IPS-18c (cell line): ENCODE measurements around the gene PCDHB1.
"Not testable (repeated sequence)": the region's sequence is repeated elsewhere in the genome, so short reads cannot be mapped to it uniquely, and the experiment has no call there.

Experiments
- H3K4me3 ChIP-seq: 2 replicates; pipeline ENCODE4 v1.7.0; 2013; ENCODE audit warnings: low read depth, mild to moderate bottlenecking, low read length, moderate library complexity; ENCODE audit not compliant: insufficient read depth
- H3K9me3 ChIP-seq: one replicate; pipeline ENCODE4 v1.6.1; 2013; ENCODE audit warnings: mild to moderate bottlenecking, low read length, moderate library complexity; ENCODE audit not compliant: control insufficient read depth, insufficient read depth

PCDHB1 gene

GRCh38 chr5:141040771-141041426 is 10.3 kb upstream of the PCDHB1 start:
- peak overlapping the region; percentile 73 for H3K4me3 ChIP-seq

GRCh38 chr5:141041427-141041785 is 9.8 kb upstream of the PCDHB1 start:
- H3K9me3 ChIP-seq, result no peaks in the 10 kb centered on the region
- no peak overlapping the region for H3K4me3 ChIP-seq

More at GRCh38 chr5:141040771-141041426, 10.3 kb upstream of the PCDHB1 start:
- H3K9me3 ChIP-seq, result no peaks in the 10 kb centered on the region

- Histone ChIP-seq H3K9me3 (no peaks in the 10 kb centered on the region), H3K4me3 (no peak overlapping the region)
Measured at GRCh38 chr5:141042555-141042954, 8.6 kb upstream of the PCDHB1 start.

GRCh38 chr5:141051521-141051866 is 320 bp downstream of the PCDHB1 start:
- peak overlapping the region; percentile 54 for H3K4me3 ChIP-seq

DNA sequence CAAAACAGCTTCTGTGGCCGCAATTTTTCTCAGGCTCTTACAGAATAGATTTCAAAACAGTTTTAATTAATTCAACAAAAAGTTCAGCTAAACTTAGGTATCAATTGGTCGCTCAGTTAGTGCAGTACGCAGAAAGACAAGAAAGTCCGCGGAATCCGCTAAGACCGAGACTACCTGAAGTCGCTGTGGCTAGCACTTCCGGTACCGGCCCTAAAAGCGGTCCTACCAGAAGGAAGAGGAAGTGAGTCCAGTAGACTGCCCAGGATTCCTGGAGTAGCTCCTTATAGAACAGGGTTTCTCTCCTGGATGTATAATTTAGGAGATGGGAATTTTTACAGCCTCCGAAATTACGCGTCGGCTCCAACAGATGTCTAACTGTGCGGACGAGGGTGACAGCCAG is 26.7 kb downstream of the PCDHB1 start:
- Histone ChIP-seq H3K4me3 (no peak overlapping the region), H3K9me3 (peaks cover 3% of the 10 kb centered on the region)

More at GRCh38 chr5:141051521-141051866, 320 bp downstream of the PCDHB1 start:
- no peaks in the 10 kb centered on the region for H3K9me3 ChIP-seq

GRCh38 chr5:141082228-141082627 is 31.1 kb downstream of the PCDHB1 start:
- Histone ChIP-seq H3K9me3 (peaks cover 3% of the 10 kb centered on the region), H3K4me3 (no peak overlapping the region)

DNA sequence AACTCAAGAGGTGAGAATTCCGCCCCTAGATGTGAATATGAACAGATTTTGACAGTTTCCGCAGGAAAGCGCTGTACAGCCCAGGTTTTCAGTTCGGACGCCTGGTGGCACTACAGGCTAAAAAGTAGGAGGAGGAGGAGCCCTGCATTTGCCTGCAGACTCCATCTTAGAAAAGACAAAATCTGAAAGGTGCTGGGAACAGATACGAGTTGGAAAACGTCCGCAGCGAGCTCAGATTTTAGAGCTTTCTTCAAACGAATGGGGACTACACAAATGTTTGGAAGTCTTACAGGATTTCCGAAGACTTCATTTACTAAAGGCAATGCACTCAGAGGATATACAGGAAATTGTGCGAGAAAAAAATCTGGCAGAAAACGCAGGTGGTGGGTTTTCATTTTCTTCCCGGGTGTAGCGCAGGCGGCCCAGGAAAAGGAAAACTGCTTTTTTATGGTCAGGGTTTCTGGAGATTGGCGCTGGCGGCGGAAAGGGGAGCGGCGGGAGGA is 33.4 kb downstream of the PCDHB1 start:
- Histone ChIP-seq H3K9me3 (no peaks in the 10 kb centered on the region), H3K4me3 (peak overlapping the region; percentile 41; the same call in 1 of the 2 replicates)

GRCh38 chr5:141094481-141095262 is 43.5 kb downstream of the PCDHB1 start, which contains the start of gene PCDHB2:
Gene PCDHB2, plus strand, starts transcription at chr5:141094615. Its CDS starts 176 bp downstream, at chr5:141094791.
- Histone ChIP-seq H3K4me3 (peak within 1 kb of the TSS; percentile 53), H3K9me3 (peaks cover 2% of the 10 kb centered on the region)

GRCh38 chr5:141095263-141095641 is 44.1 kb downstream of the PCDHB1 start:
- Histone ChIP-seq H3K4me3 (peak overlapping the region; percentile 53), H3K9me3 (peaks cover 2% of the 10 kb centered on the region)

DNA sequence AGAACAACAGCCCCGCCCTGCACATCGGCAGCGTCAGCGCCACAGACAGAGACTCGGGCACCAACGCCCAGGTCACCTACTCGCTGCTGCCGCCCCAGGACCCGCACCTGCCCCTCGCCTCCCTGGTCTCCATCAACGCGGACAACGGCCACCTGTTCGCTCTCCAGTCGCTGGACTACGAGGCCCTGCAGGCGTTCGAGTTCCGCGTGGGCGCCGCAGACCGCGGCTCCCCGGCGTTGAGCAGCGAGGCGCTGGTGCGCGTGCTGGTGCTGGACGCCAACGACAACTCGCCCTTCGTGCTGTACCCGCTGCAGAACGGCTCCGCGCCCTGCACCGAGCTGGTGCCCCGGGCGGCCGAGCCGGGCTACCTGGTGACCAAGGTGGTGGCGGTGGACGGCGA is 45.0 kb downstream of the PCDHB1 start:
- H3K4me3 ChIP-seq, H3K9me3 ChIP-seq: not testable (repeated sequence)

- not testable (repeated sequence) for H3K9me3 ChIP-seq, H3K4me3 ChIP-seq
Measured at GRCh38 chr5:141096586-141096985, 45.4 kb downstream of the PCDHB1 start.

DNA sequence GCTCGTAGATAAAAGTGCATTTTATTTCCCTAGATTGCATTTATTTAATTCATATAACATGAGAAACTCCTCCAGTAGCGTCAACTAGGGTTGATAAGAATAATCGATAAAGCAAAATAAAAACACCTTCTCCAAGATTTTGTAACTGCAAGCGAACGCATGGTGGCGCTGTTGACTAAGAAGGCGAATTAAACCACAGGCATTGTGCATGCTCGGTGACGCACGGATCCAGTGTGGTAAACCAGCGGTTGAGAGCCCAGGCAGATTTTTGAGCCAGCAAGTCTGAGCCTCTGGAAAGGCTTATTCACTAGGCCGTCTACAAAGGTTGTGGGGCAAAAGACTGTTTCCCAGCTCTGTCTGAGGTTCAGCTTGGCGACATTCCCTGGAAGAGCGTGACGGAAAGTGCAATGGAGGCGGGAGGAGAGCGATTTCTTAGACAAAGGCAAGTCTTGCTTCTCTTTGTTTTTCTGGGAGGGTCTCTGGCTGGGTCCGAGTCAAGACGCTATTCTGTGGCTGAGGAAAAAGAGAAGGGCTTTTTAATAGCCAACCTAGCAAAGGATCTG is 49.1 kb downstream of the PCDHB1 start, which contains the start of gene PCDHB3:
PCDHB3 (plus strand) TSS at position 231 of the 563 bp plus-strand sequence; CDS start at position 408, 177 bp downstream.
- H3K4me3 ChIP-seq, result no peak within 1 kb of the TSS
- peaks cover 7% of the 10 kb centered on the region for H3K9me3 ChIP-seq

GRCh38 chr5:141101059-141101458 is 49.9 kb downstream of the PCDHB1 start:
- Histone ChIP-seq H3K4me3 (no peak overlapping the region), H3K9me3 (peaks cover 7% of the 10 kb centered on the region)

GRCh38 chr5:141102070-141102469 is 50.9 kb downstream of the PCDHB1 start:
- H3K9me3 ChIP-seq, result not testable (repeated sequence)

GRCh38 chr5:141102471-141102870 is 51.3 kb downstream of the PCDHB1 start:
- H3K9me3 ChIP-seq, H3K4me3 ChIP-seq: not testable (repeated sequence)

More at GRCh38 chr5:141102070-141102469, 50.9 kb downstream of the PCDHB1 start:
- H3K4me3 ChIP-seq, result not testable (repeated sequence)

- no peak overlapping the region for H3K4me3 ChIP-seq
- peaks cover 5% of the 10 kb centered on the region for H3K9me3 ChIP-seq
Measured at GRCh38 chr5:141105350-141105749, 54.2 kb downstream of the PCDHB1 start.
